GM12878 (cell line): ENCODE data around the gene HMX3. TPM values are rescaled to one million over a fixed set of nuclear protein-coding genes. Genes with fewer than 3 reads are reported as not detected.

Experiments used
- ATAC-seq: fragments of 200-7000 bp; cut with Tn5 transposase; 3 replicates; pipeline ENCODE4 v1.9.1; 2020; ENCODE audit warnings: mild to moderate bottlenecking, moderate library complexity
- BruUV-seq: library from RNA; stranded (reverse); fragments of 400-500 nt; replicated peaks from 2 replicates; lab custom pipeline; 2021; lab: Mats Ljungman, UMichigan
- CTCF ChIA-PET: fragments of 300-600 bp; sonication (Branson Sonifier 250); formaldehyde crosslinking; extraction: SDS; loops from one replicate; lab custom pipeline; 2021; ENCODE audit warnings: inconsistent platforms; lab: Yijun Ruan, JAX
- POLR2A ChIA-PET: fragments of 350-600 bp; formaldehyde crosslinking; extraction: SDS; loops from one replicate; lab custom pipeline; 2021; ENCODE audit warnings: inconsistent platforms; lab: Charles Lee
- RAD21 ChIA-PET: fragments of 300-600 bp; sonication (Branson Sonifier 250); formaldehyde crosslinking; loops from one replicate; lab custom pipeline; 2023; ENCODE audit warnings: antibody characterized with exemption; ENCODE audit not compliant: unreplicated experiment; lab: Charles Lee
- SMC1A ChIA-PET: fragments of 300-600 bp; sonication (Branson Sonifier 250); formaldehyde crosslinking; loops from one replicate; lab custom pipeline; 2023; ENCODE audit not compliant: unreplicated experiment, uncharacterized antibody; lab: Charles Lee
- DNase-seq: peaks from one replicate; pipeline ENCODE4 v3.0.0-alpha.2; 2011; ENCODE audit warnings: low read depth, low spot score
- FAIRE-seq: peaks from 3 replicates; lab custom pipeline; 2011; peaks lifted over from hg19 to GRCh38; lab: Jason Lieb, UNC
- H2AFZ ChIP-seq: 2 replicates; pipeline ENCODE4 v1.6.0; 2011; ENCODE audit warnings: low read depth, low read length, control low read depth; ENCODE audit not compliant: control insufficient read depth
- H3K27ac ChIP-seq: 2 replicates; pipeline ENCODE4 v1.5.1; 2011; ENCODE audit warnings: control low read depth; ENCODE audit not compliant: control insufficient read depth, insufficient read depth
- H3K27me3 ChIP-seq, 2 experiments: replicated peaks in 1 of 2; 2 replicates each; pipeline versions ENCODE4 v1.6.0 to v1.6.1; 2011; ENCODE audit warnings: low read length in 1 of 2; ENCODE audit not compliant: control insufficient read depth in 2 of 2, insufficient read depth in 2 of 2
- H3K36me3 ChIP-seq, 2 experiments: 2 replicates each; pipeline ENCODE4 v1.5.1; 2011; ENCODE audit warnings: low read length in 1 of 2; ENCODE audit not compliant: control insufficient read depth in 2 of 2, insufficient read depth in 2 of 2
- H3K4me1 ChIP-seq: 2 replicates; pipeline ENCODE4 v1.6.1; 2011; ENCODE audit warnings: mild to moderate bottlenecking, low read length, moderate library complexity, mixed read lengths; ENCODE audit not compliant: control insufficient read depth, insufficient read depth
- H3K4me2 ChIP-seq: 2 replicates; pipeline ENCODE4 v1.6.0; 2011; ENCODE audit warnings: control low read depth; ENCODE audit not compliant: control insufficient read depth, insufficient read depth
- H3K4me3 ChIP-seq: fragments of 200-600 bp; sonication (generic); 2 replicates; pipeline ENCODE4 v1.5.1; 2016
- H3K79me2 ChIP-seq: 2 replicates; pipeline ENCODE4 v1.6.0; 2011; ENCODE audit warnings: low read length; ENCODE audit not compliant: control insufficient read depth, insufficient read depth
- H3K9ac ChIP-seq: 2 replicates; pipeline ENCODE4 v1.8.0; 2011; ENCODE audit warnings: low read length, control low read depth, mixed read lengths; ENCODE audit not compliant: control insufficient read depth, insufficient read depth
- H3K9me3 ChIP-seq: replicated peaks from 3 replicates; pipeline ENCODE4 v1.5.1; 2011; ENCODE audit warnings: mild to moderate bottlenecking, low read length; ENCODE audit not compliant: control insufficient read depth, insufficient read depth
- H4K20me1 ChIP-seq: 2 replicates; pipeline ENCODE4 v1.6.0; 2011; ENCODE audit not compliant: control insufficient read depth, insufficient read depth
- E2F4 ChIP-seq: IDR thresholded peaks from 2 replicates; pipeline ENCODE4 v1.6.1; 2012; ENCODE audit warnings: low read depth, low read length, improper control_type of control experiment
- EGR1 ChIP-seq, 2 experiments: IDR thresholded peaks; 1 replicate in 1 of 2; 2 replicates in 1 of 2; pipeline ENCODE4 v1.6.1; 2011 to 2012; ENCODE audit warnings: low read depth in 2 of 2, low read length in 2 of 2, borderline replicate concordance in 1 of 2, mild to moderate bottlenecking in 1 of 2, moderate library complexity in 1 of 2
- NFXL1 ChIP-seq: fragments of 450-650 bp; IDR thresholded peaks from 2 replicates; pipeline ENCODE4 v1.6.1; 2017; ENCODE audit warnings: antibody characterized with exemption, mild to moderate bottlenecking, borderline replicate concordance
- NFYB ChIP-seq: IDR thresholded peaks from 2 replicates; pipeline ENCODE4 v1.6.1; 2011; ENCODE audit warnings: low read depth, mild to moderate bottlenecking, low read length, improper control_type of control experiment, moderate library complexity; ENCODE audit not compliant: insufficient read depth
- POLR2A ChIP-seq: IDR thresholded peaks from 2 replicates; pipeline ENCODE4 v1.6.1; 2011; ENCODE audit warnings: low read depth, mild to moderate bottlenecking, low read length
- POU2F2 ChIP-seq: IDR thresholded peaks from 3 replicates; pipeline ENCODE4 v1.6.1; 2011; ENCODE audit warnings: low read depth, mild to moderate bottlenecking, low read length, borderline replicate concordance
- SIN3A ChIP-seq: IDR thresholded peaks from 2 replicates; pipeline ENCODE4 v1.6.1; 2012; ENCODE audit warnings: low read depth, low read length, improper control_type of control experiment
- SREBF1 ChIP-seq: IDR thresholded peaks from 2 replicates; pipeline ENCODE4 v1.6.1; 2012; ENCODE audit warnings: mild to moderate bottlenecking, low read length
- TAF1 ChIP-seq: IDR thresholded peaks from 2 replicates; pipeline ENCODE4 v1.6.1; 2011; ENCODE audit warnings: mild to moderate bottlenecking, low read depth, low read length, borderline replicate concordance
- WGBS: methylation state at CpG from one replicate; pipeline ENCODE4 v1.1.6; 2016; ENCODE audit warnings: low lambda C conversion rate; ENCODE audit not compliant: insufficient replicate concordance, insufficient coverage; ENCODE audit errors: missing lambda C conversion rate; 5-methylcytosine and 5-hydroxymethylcytosine counted together
- in situ Hi-C: fragments of 300-500 bp; cut with MboI; formaldehyde crosslinking; loops from 9 replicates; pipeline ENCODE4 v1.14.3; 2018; ENCODE audit warnings: mixed read lengths
- intact Hi-C: fragments of 100-400 bp; cut with micrococcal nuclease; formaldehyde crosslinking; loops from one replicate; pipeline ENCODE4 v1.14.2; 2022; ENCODE audit not compliant: unreplicated experiment
- polyA plus RNA-seq, 11 experiments: library from polyadenylated mRNA; depleted of rRNA in 4 of 11; unstranded in 6 of 11; stranded (reverse) in 5 of 11; fragments of >200 nt; fragmentation: Nextera tagmentation in 4 of 11; fragmentation: Illumina TruSeq in 1 of 11; extraction: Ambion mirVana in 4 of 11; extraction: Trizol in 1 of 11; gene quantifications; 1 replicate in 1 of 11; 2 replicates in 10 of 11; pipeline versions ENCODE4 v1.2.1 to v1.2.3, GENCODE V29; 2011 to 2016; ENCODE audit warnings: inconsistent platforms in 2 of 11, missing spikeins in 2 of 11, low read depth in 1 of 11
- total RNA-seq, 4 experiments: library from RNA; depleted of rRNA in 3 of 4; stranded (reverse); fragments of >200 nt in 3 of 4; fragmentation: Illumina TruSeq in 1 of 4; extraction: Trizol in 1 of 4; gene quantifications; 2 replicates each; pipeline versions ENCODE4 v1.2.1 to v1.2.3, GENCODE V29; 2013 to 2021

The HMX3 gene
- total and polyA plus RNA-seq, 10 of the 15 experiments (the other 5 are each of a cell fraction or from before 2014, with no cell fraction given) = 0.63 to 60.5 (median 15.3) TPM; not detected in 2

- SMC1A ChIA-PET = no interaction called here
- Histone ChIP-seq H3K36me3 (no peaks in the 10 kb centered on the region), H3K9me3 (peaks cover 1% of the 10 kb centered on the region; the same call in 2 of the 3 replicates), H2AFZ (peak within 1 kb of the TSS; percentile 62; the same call in 1 of the 2 replicates), H3K9ac (peak within 1 kb of the TSS; percentile 76), H3K79me2 (peaks cover 27% of the 10 kb centered on the region), H3K4me1 (peaks cover 20% of the 10 kb centered on the region), H3K27me3 (peaks cover 29 to 31% of the 10 kb centered on the region in 2 experiments), H3K27ac (peak within 1 kb of the TSS; percentile 56), H3K4me3 (peak within 1 kb of the TSS; percentile 70), H4K20me1 (no peaks in the 10 kb centered on the region), H3K4me2 (peak within 1 kb of the TSS; percentile 94)
- ATAC-seq (peak; percentile 22), DNase-seq (no peak), FAIRE-seq (no peak)
- POLR2A ChIA-PET = no interaction called here
- WGBS = 17% methylated on average over 56 of the region's 64 CpGs
- intact Hi-C loops = no loop called here
- BruUV-seq = no TSS peak
- CTCF ChIA-PET = no interaction called here
- RAD21 ChIA-PET = no interaction called here
- TF ChIP-seq SREBF1 = no peak
- 0 out of 3 replicates have a peak, but pooled peaks of 1 of the 2 experiments have one; percentile 40 for TF ChIP-seq EGR1 (IDR thresholded peaks at IDR 0.05; ENCODE audit: borderline replicate concordance in 1 of 2, low read depth in 2 of 2, low read length in 2 of 2)
- peak; percentile 80 for TF ChIP-seq E2F4
- TF ChIP-seq NFYB = peak; percentile 20; the same call in 1 of the 2 replicates
- TF ChIP-seq POU2F2 = peak; percentile 88
- 0 out of 2 replicates have a peak, but pooled peaks have one; percentile 29 for TF ChIP-seq TAF1
- TF ChIP-seq POLR2A = peak; percentile 59
- TF ChIP-seq NFXL1 = no peak
- TF ChIP-seq SIN3A = 0 out of 2 replicates have a peak, but pooled peaks have one; percentile 23
- in situ Hi-C loops = no loop called here
These were observed 12.1 kb downstream of the HMX3 start, which contains the start of gene HMX2 for GRCh38 chr10:123147635-123148413. Gene HMX2, plus strand, starts transcription at chr10:123148136. Its CDS starts 243 bp downstream, at chr10:123148379.
